ENCODE measurements around the gene TMEM59L.

The TMEM59L gene

GRCh38 chr19:18605546-18606280, 7.0 kb upstream of the TMEM59L start:
- TF ChIP-seq TAF1 (IDR thresholded peaks at IDR 0.05; ENCODE audit: borderline replicate concordance, low read depth, low read length) (no peak), POLR2AphosphoS5 (IDR thresholded peaks at IDR 0.05; ENCODE audit: low read depth, low read length) (no peak), POLR2A (IDR thresholded peaks at IDR 0.05; ENCODE audit: low read depth, low read length) (no peak)
- DNase-seq (ENCODE audit: insufficient read length): no peak

GRCh38 chr19:18606281-18607225, 6.1 kb upstream of the TMEM59L start, which contains the start of gene CRLF1:
TSS of gene CRLF1 (minus strand) at chr19:18606799. CDS start at chr19:18606656, 143 bp downstream.
- no peak for FAIRE-seq
- TF ChIP-seq TAF1 (IDR thresholded peaks at IDR 0.05; ENCODE audit: borderline replicate concordance, low read depth, low read length) (no peak), POLR2AphosphoS5 (IDR thresholded peaks at IDR 0.05; ENCODE audit: low read depth, low read length) (no peak), POLR2A (IDR thresholded peaks at IDR 0.05; ENCODE audit: low read depth, low read length) (no peak)
- DNase-seq (ENCODE audit: insufficient read length): no peak

More at GRCh38 chr19:18605546-18606280, 7.0 kb upstream of the TMEM59L start:
- FAIRE-seq: no peak

- FAIRE-seq (no peak), DNase-seq (ENCODE audit: insufficient read length) (no peak)
- TF ChIP-seq TAF1 (IDR thresholded peaks at IDR 0.05; ENCODE audit: borderline replicate concordance, low read depth, low read length): no peak
- TF ChIP-seq POLR2A (IDR thresholded peaks at IDR 0.05; ENCODE audit: low read depth, low read length): no peak
- TF ChIP-seq POLR2AphosphoS5 (IDR thresholded peaks at IDR 0.05; ENCODE audit: low read depth, low read length): no peak
These were observed 5.2 kb upstream of the TMEM59L start for GRCh38 chr19:18607226-18608101.

GRCh38 chr19:18608102-18608804, 4.4 kb upstream of the TMEM59L start:
- TF ChIP-seq POLR2A (IDR thresholded peaks at IDR 0.05; ENCODE audit: low read depth, low read length) (no peak), TAF1 (IDR thresholded peaks at IDR 0.05; ENCODE audit: borderline replicate concordance, low read depth, low read length) (no peak), POLR2AphosphoS5 (IDR thresholded peaks at IDR 0.05; ENCODE audit: low read depth, low read length) (no peak)
- FAIRE-seq (no peak), DNase-seq (ENCODE audit: insufficient read length) (no peak)

GRCh38 chr19:18608805-18609716, 3.6 kb upstream of the TMEM59L start:
- FAIRE-seq (no peak), DNase-seq (ENCODE audit: insufficient read length) (no peak)
- no peak for TF ChIP-seq POLR2A (IDR thresholded peaks at IDR 0.05; ENCODE audit: low read depth, low read length)
- TF ChIP-seq TAF1 (IDR thresholded peaks at IDR 0.05; ENCODE audit: borderline replicate concordance, low read depth, low read length): no peak
- no peak for TF ChIP-seq POLR2AphosphoS5 (IDR thresholded peaks at IDR 0.05; ENCODE audit: low read depth, low read length)

- TF ChIP-seq TAF1 (IDR thresholded peaks at IDR 0.05; ENCODE audit: borderline replicate concordance, low read depth, low read length) (no peak), POLR2AphosphoS5 (IDR thresholded peaks at IDR 0.05; ENCODE audit: low read depth, low read length) (no peak), POLR2A (IDR thresholded peaks at IDR 0.05; ENCODE audit: low read depth, low read length) (no peak)
- FAIRE-seq (no peak), DNase-seq (ENCODE audit: insufficient read length) (no peak)
These were observed 3.0 kb upstream of the TMEM59L start for GRCh38 chr19:18609717-18610051.

- FAIRE-seq (no peak), DNase-seq (ENCODE audit: insufficient read length) (no peak)
- TF ChIP-seq POLR2AphosphoS5 (IDR thresholded peaks at IDR 0.05; ENCODE audit: low read depth, low read length): no peak
These were observed 2.5 kb upstream of the TMEM59L start for GRCh38 chr19:18610245-18610555.

- DNase-seq (ENCODE audit: insufficient read length) (no peak), FAIRE-seq (no peak)
- TF ChIP-seq POLR2A (IDR thresholded peaks at IDR 0.05; ENCODE audit: low read depth, low read length) (no peak), TAF1 (IDR thresholded peaks at IDR 0.05; ENCODE audit: borderline replicate concordance, low read depth, low read length) (no peak), POLR2AphosphoS5 (IDR thresholded peaks at IDR 0.05; ENCODE audit: low read depth, low read length) (no peak)
These were observed 1.9 kb upstream of the TMEM59L start for GRCh38 chr19:18610556-18611326.

- FAIRE-seq: no peak
- no peak for DNase-seq (ENCODE audit: insufficient read length)
These were observed 1.2 kb upstream of the TMEM59L start for GRCh38 chr19:18611327-18612050.

More at GRCh38 chr19:18611327-18612050, 1.2 kb upstream of the TMEM59L start:
- no peak for TF ChIP-seq POLR2A (IDR thresholded peaks at IDR 0.05; ENCODE audit: low read depth, low read length)
- TF ChIP-seq POLR2AphosphoS5 (IDR thresholded peaks at IDR 0.05; ENCODE audit: low read depth, low read length): no peak
- TF ChIP-seq TAF1 (IDR thresholded peaks at IDR 0.05; ENCODE audit: borderline replicate concordance, low read depth, low read length): no peak
